Gastrocnemius medialis (tissue), 4 donors: Measurements from ENCODE around the gene TRIM62. TPM values are rescaled to one million over a fixed set of nuclear protein-coding genes. Genes with fewer than 3 reads are reported as not detected.
"Not testable (repeated sequence)": the region's sequence is repeated elsewhere in the genome, so short reads cannot be mapped to it uniquely, and the experiment has no call there.

Experiments used
- ATAC-seq, 2 donors: fragments of 150-250 bp; one replicate each; pipeline ENCODE4 v1.9.1; 2016
- DNase-seq, 2 donors: peaks; one replicate each; pipeline ENCODE4 v3.0.0-alpha.2; 2019
- H3K27ac ChIP-seq, 4 donors: fragments of 200-600 bp; sonication (generic); 1 replicate in 1 of 4; 2 replicates in 3 of 4; pipeline ENCODE4 v1.5.1; 2016 to 2018; ENCODE audit warnings: mild to moderate bottlenecking in 2 of 4, moderate library complexity in 1 of 4
- H3K27me3 ChIP-seq, 3 donors: fragments of 200-600 bp; sonication (generic) in 2 of 3; 1 replicate in 1 of 3; 2 replicates in 2 of 3; pipeline versions ENCODE4 v1.5.1 to v1.6.0; 2016 to 2019; ENCODE audit warnings: mild to moderate bottlenecking in 1 of 3, moderate library complexity in 1 of 3
- H3K36me3 ChIP-seq, 2 donors: fragments of 200-600 bp; sonication (generic) in 1 of 2; one replicate each; pipeline ENCODE4 v1.5.1; 2017 to 2018
- H3K4me1 ChIP-seq, 2 donors: fragments of 200-600 bp; sonication (generic) in 1 of 2; one replicate each; pipeline ENCODE4 v1.5.1; 2016 to 2017; ENCODE audit warnings: mild to moderate bottlenecking in 2 of 2
- H3K4me3 ChIP-seq, 4 donors: fragments of 200-600 bp; sonication (generic) in 3 of 4; 1 replicate in 1 of 4; 2 replicates in 3 of 4; pipeline ENCODE4 v1.5.1; 2016 to 2019; ENCODE audit warnings: mild to moderate bottlenecking in 2 of 4
- H3K9me3 ChIP-seq, 3 donors: fragments of 200-600 bp; sonication (generic) in 2 of 3; 1 replicate in 1 of 3; 2 replicates in 2 of 3; pipeline ENCODE4 v1.5.1; 2016 to 2019
- POLR2A ChIP-seq, 2 donors: fragments of 450-650 bp; IDR thresholded peaks; one replicate each; pipeline ENCODE4 v1.6.1; 2017; ENCODE audit warnings: antibody characterized with exemption in 2 of 2, mild to moderate bottlenecking in 2 of 2, moderate library complexity in 2 of 2
- in situ Hi-C, 4 donors: fragments of 200-750 bp; cut with MboI; loops; one replicate each; pipeline versions ENCODE4 v1.15.0 to v1.8.0; 2017; ENCODE audit warnings: low sequenced_read_pairs in 4 of 4
- intact Hi-C: fragments of 100-400 bp; cut with DNase I; formaldehyde crosslinking; loops from one replicate; pipeline ENCODE4 v1.15.1; 2023; ENCODE audit warnings: low total_unique reads
- total RNA-seq, 4 donors: library from RNA; depleted of rRNA; stranded (reverse); fragments of >200 nt; gene quantifications; one replicate each; pipeline versions ENCODE4 v1.1.0 to v1.2.3, GENCODE V29; 2016
- TF ChIP-seq, protein P1 (sequence below), 5 experiments: fragments of 450-650 bp in 3 of 5; fragments of 200-600 bp in 2 of 5; sonication (generic) in 2 of 5; IDR thresholded peaks in 4 of 5; conservative IDR thresholded peaks in 1 of 5; 1 replicate in 4 of 5; 2 replicates in 1 of 5; pipeline ENCODE4 v1.5.1; 2016 to 2019; ENCODE audit warnings: antibody characterized with exemption in 5 of 5, mild to moderate bottlenecking in 3 of 5, moderate library complexity in 3 of 5

TRIM62 gene
- total RNA-seq, 4 donors from 2014 or later = 3.3 to 10.8 (median 7.4) TPM

DNA sequence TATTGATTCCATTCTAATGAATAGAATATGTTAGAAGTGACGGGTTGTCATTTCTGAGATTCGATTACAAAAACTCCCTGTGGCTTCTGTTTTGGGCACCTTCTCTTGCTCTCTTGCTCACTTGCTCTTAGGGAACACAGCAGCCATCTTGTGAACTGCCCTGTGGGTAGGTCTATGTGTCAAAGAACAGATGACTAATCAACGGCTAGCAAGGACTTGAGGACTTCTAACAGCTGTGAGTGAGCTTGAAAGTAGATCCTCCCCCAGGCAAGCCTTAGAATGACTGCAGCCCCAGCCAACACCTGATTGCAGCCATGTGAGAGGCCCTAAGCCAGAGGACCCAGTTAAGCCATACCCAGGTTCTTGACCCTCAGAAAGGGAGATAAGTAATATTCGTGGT is 51.5 kb downstream of the TRIM62 start:
- intact Hi-C loops (no loop called here), in situ Hi-C loops (no loop called here)
- Histone ChIP-seq H3K27me3 (no peaks in the 10 kb centered on the region), H3K4me3 (no peak overlapping the region), H3K27ac (peak overlapping the region; percentile 6 to 69 (median 54)), H3K9me3 (no peaks in the 10 kb centered on the region), H3K36me3 (no peaks in the 10 kb centered on the region), H3K4me1 (peaks cover 11 to 39% of the 10 kb centered on the region in 2 donors)
- DNase-seq (peak; percentile 40 to 72), ATAC-seq (peak; percentile 55 to 61)
- TF ChIP-seq, protein P1, sequence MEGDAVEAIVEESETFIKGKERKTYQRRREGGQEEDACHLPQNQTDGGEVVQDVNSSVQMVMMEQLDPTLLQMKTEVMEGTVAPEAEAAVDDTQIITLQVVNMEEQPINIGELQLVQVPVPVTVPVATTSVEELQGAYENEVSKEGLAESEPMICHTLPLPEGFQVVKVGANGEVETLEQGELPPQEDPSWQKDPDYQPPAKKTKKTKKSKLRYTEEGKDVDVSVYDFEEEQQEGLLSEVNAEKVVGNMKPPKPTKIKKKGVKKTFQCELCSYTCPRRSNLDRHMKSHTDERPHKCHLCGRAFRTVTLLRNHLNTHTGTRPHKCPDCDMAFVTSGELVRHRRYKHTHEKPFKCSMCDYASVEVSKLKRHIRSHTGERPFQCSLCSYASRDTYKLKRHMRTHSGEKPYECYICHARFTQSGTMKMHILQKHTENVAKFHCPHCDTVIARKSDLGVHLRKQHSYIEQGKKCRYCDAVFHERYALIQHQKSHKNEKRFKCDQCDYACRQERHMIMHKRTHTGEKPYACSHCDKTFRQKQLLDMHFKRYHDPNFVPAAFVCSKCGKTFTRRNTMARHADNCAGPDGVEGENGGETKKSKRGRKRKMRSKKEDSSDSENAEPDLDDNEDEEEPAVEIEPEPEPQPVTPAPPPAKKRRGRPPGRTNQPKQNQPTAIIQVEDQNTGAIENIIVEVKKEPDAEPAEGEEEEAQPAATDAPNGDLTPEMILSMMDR (IDR thresholded peaks at IDR 0.05 in 4 of 5, conservative IDR thresholded peaks at IDR 0.05 in 1 of 5) = no peak
- no peak for TF ChIP-seq POLR2A (IDR thresholded peaks at IDR 0.05)

DNA sequence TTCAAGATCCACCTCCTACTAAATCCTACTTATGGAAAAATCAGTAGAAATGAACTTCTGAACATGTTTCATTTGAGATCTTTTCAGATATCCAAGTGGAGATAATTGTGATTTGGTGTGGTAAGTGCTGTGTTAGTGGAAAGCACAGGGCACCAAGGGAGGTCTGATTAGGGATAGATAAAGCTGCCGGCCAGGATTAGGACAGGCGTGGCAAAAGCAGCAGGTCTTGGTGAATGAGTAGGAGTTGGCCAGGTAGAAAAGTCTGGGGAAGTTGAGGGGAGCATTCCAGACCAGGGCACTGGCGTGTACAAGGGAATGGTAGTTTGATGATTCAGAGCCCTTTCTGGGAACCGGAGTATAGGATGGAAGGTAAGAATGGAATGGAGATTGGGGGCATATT is 53.1 kb downstream of the TRIM62 start:
- ATAC-seq = no peak
- Histone ChIP-seq H3K4me3 (no peak overlapping the region), H3K27me3 (no peaks in the 10 kb centered on the region), H3K27ac (no peak overlapping the region), H3K9me3 (no peaks in the 10 kb centered on the region), H3K4me1 (peaks cover 11 to 35% of the 10 kb centered on the region in 2 donors), H3K36me3 (no peaks in the 10 kb centered on the region)
- no peak for DNase-seq
- TF ChIP-seq, protein P1 (IDR thresholded peaks at IDR 0.05 in 4 of 5, conservative IDR thresholded peaks at IDR 0.05 in 1 of 5) = no peak
- no peak for TF ChIP-seq POLR2A (IDR thresholded peaks at IDR 0.05)
- in situ Hi-C loops (loop anchor here in 1 of 4 donors (10.0 kb wide), 1 partner anchor 336 kb away; no protein-coding TSS in a partner anchor), intact Hi-C loops (loop anchor here (10.0 kb wide), 1 partner anchor 236 kb away; no protein-coding TSS in a partner anchor)

DNA sequence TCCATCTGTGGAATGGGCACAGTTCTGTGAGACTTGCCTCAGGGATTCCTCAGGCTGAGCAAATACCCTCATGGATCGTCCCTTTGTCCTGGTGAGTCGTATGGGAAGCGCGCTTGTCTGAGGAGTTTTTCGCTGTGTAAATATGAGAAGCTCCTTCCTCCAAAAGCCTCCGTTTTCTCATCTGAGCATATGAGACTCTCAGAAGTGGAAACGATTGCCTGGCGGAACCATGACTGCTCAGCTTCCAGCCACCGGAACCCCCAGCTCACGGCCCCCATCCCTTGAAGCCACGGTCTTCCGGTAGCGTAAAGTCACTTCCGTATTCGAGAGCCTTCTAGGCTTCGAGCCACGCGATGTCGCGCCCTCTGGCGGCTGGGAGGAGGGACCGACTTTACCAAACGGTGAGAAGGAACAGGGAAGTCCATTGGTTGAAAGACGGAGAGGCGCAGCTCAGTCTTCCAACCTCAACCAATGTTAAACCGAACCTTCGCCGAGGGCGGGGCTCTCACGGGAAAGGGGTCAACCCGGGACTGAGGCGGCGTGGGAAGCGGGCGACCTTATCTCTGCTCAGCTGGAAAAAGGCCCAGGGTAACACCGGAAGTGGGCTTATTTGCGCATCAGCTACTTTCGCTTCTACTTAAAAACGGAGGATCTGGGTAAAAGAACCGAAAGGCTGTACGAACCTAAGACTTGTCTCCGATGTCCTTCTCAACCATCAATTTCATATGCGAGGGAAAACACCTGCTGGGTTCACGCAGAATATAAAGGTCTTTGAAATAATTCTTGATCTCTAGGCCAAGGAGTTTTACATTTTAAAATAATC is 54.6 kb downstream of the TRIM62 start:
- Histone ChIP-seq H3K4me3 (peak overlapping the region; percentile 68 to 86 (median 76)), H3K9me3 (no peaks in the 10 kb centered on the region), H3K4me1 (peaks cover 8 to 27% of the 10 kb centered on the region in 2 donors), H3K27me3 (no peaks in the 10 kb centered on the region), H3K27ac (peak overlapping the region; percentile 85 to 91 (median 86)), H3K36me3 (no peaks in the 10 kb centered on the region)
- DNase-seq (peak; percentile 97 to 99), ATAC-seq (peak; percentile 96 to 98)
- peak; percentile 29 to 39 for TF ChIP-seq POLR2A (IDR thresholded peaks at IDR 0.05)
- TF ChIP-seq, protein P1 (IDR thresholded peaks at IDR 0.05 in 4 of 5, conservative IDR thresholded peaks at IDR 0.05 in 1 of 5) = peak; percentile 71 to 93 (median 91)
- in situ Hi-C loops = loop anchor here in 1 of 4 donors (10.0 kb wide), 1 partner anchor 338 kb away; no protein-coding TSS in a partner anchor
- intact Hi-C loops = loop anchor here (1.0 to 10.0 kb wide), 4 partner anchors 32 to 346 kb away; partner anchors contain the start of genes TRIM62 and ZSCAN20

DNA sequence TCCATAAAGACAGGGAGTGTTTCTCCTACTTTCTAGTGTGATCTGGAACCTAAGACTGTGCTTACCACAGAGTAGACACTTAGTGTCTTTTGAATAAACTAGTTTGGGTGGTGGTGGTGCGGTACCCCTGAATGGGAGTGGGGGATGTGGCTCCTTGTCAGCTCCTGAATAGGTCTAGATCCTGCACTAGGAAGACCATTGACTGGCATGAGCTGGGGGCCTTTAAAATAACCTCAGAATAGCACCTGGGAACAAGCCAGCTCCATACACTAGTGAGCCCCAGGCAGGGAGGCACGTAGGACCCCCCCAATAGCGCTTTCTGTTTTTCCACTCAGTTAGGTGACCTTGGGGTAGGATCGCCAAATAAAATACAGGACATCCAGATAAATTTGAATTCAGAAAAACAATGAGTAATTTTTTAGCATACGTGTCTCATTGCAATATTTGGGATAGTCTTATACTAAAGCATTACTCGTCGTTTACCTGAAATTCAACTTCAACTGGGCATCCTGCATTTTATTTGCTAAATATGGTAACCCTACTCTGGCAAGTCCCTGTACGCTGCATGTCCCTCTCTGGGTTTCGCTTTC is 55.3 kb downstream of the TRIM62 start:
- intact Hi-C loops = loop anchor here (2.0 to 10.0 kb wide), 3 partner anchors 32 to 346 kb away; partner anchors contain the start of gene ZSCAN20
- DNase-seq (no peak), ATAC-seq (no peak)
- Histone ChIP-seq H3K36me3 (no peaks in the 10 kb centered on the region), H3K4me3 (peak overlapping the region; percentile 68 to 86 (median 76)), H3K27ac (peak overlapping the region; percentile 85 to 91 (median 86)), H3K9me3 (no peaks in the 10 kb centered on the region), H3K4me1 (peaks cover 8 to 25% of the 10 kb centered on the region in 2 donors), H3K27me3 (no peaks in the 10 kb centered on the region)
- in situ Hi-C loops = loop anchor here in 1 of 4 donors (10.0 kb wide), 1 partner anchor 338 kb away; no protein-coding TSS in a partner anchor
- TF ChIP-seq POLR2A (IDR thresholded peaks at IDR 0.05) = no peak
- TF ChIP-seq, protein P1 (IDR thresholded peaks at IDR 0.05 in 4 of 5, conservative IDR thresholded peaks at IDR 0.05 in 1 of 5) = no peak

- H3K27me3 ChIP-seq, H3K4me3 ChIP-seq, H3K36me3 ChIP-seq, H3K27ac ChIP-seq, DNase-seq, H3K9me3 ChIP-seq, ATAC-seq: not testable (repeated sequence)
- H3K4me1 ChIP-seq = peaks cover 8 to 12% of the 10 kb centered on the region in 2 donors
- in situ Hi-C loops (loop anchor here in 2 of 4 donors (10.0 to 25.0 kb wide), 2 partner anchors 340 to 488 kb away; no protein-coding TSS in a partner anchor), intact Hi-C loops (loop anchor here (10.0 kb wide), 1 partner anchor 240 kb away; no protein-coding TSS in a partner anchor)
These were observed 57.2 kb downstream of the TRIM62 start for GRCh38 chr1:33124647-33125046.
